ENCODE results near the gene PKNOX2. TPM values are rescaled to one million over a fixed set of nuclear protein-coding genes. Genes with fewer than 3 reads are reported as not detected.

The PKNOX2 gene
- total RNA-seq, 4 donors from 2014 or later = 0.51 to 4.3 (median 2.3) TPM

DNA sequence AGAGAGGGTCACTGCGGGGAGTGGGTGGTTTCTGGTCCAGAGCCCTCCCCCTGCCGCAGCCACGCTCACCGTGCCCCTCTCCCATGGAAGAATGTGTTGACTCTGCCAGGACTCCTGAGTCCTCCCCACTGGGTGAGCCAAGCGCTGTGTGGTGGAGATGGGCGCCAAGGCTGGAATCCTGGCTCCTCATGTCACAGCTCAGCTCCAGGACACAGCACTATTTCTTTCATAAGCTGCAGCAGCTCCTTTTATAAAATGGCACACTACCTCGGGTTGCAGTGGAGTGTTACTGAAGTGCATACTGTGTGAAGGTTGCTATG is 247.6 kb downstream of the PKNOX2 start:
- no peak for TF ChIP-seq CTCF (IDR thresholded peaks at IDR 0.05; ENCODE audit: low read depth)

GRCh38 chr11:125412509-125412908 is 248.0 kb downstream of the PKNOX2 start:
- no peak for TF ChIP-seq CTCF (IDR thresholded peaks at IDR 0.05; ENCODE audit: low read depth)

DNA sequence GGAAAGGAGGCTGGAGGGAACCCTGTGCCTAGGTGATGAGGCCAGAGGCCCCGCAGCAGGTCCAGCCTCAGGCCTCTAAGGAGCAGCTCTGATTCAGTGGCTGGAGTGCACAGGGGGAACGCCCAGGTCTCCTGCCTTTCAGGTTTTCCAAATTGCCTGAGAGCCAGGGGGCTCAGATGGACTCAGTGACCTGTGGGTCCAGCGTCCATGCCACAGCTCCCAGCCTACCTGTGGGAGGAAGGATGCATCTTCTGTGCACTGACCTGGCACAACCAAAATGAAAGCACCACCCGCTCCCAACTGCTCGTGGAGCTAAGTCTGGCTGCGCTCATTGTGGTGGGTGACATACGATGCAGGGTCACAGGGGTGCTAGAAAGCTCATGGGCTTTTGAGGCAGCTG is 248.7 kb downstream of the PKNOX2 start:
- no peak for TF ChIP-seq CTCF (IDR thresholded peaks at IDR 0.05; ENCODE audit: low read depth)

- TF ChIP-seq CTCF (IDR thresholded peaks at IDR 0.05; ENCODE audit: low read depth) = no peak
These were observed 249.6 kb downstream of the PKNOX2 start for GRCh38 chr11:125414121-125414520.

DNA sequence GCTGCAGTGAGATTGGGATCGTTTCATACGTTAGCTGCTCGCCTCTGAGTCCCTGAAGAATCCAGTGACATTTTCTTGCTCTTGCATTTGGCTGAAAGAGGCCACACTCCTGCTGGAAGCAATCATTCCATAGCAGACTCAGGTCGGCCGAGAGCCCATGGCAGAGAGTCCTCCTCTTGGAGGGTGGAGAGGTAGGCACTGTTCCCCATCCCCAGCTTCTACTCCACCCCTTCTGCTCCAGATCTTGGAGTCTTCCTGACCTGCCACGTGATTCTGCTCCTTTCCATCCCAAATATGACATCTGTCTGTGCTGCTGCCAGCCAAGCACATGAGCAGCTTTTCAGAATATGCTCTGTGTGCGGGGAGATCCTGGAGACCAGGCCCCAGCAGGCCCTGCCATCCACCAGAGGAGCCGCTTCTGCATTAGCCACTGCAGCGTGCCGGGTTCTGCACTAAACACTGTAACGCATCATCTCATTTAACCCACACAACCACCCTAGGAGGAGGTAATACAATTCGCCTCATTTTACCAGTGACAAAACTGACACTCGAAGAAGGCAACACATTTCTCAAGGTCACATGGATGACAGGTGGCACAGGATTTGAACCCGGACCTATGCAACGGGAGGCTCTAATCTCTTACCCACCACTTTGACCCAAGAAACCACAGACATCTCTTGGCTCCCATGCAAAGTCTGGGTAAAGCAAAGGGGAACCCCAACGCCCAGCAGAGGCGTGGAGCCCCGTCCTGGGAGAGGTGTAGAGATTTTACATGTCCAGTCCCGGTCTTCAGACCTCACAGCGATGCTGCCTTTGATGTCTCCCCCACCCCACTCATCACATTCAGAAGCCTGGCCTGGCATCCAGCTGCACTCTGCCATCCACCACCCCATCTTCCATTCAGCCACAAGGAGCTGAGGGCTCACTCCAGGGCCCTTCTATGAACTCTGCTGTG is 252.7 kb downstream of the PKNOX2 start:
- TF ChIP-seq CTCF (IDR thresholded peaks at IDR 0.05; ENCODE audit: low read depth) = no peak

- no peak for TF ChIP-seq CTCF (IDR thresholded peaks at IDR 0.05; ENCODE audit: low read depth)
These were observed 253.8 kb downstream of the PKNOX2 start for GRCh38 chr11:125418396-125418795.

GRCh38 chr11:125422681-125423080 is 258.1 kb downstream of the PKNOX2 start:
- TF ChIP-seq CTCF (IDR thresholded peaks at IDR 0.05; ENCODE audit: low read depth) = no peak
